GM19328 (cell line): ENCODE results near the gene TRIM36.

Experiments used
- ATAC-seq: cut with Tn5 transposase; IDR thresholded peaks from one replicate; pipeline ENCODE4 v1.9.1; 2021; ENCODE audit warnings: mild to moderate bottlenecking, moderate library complexity; ENCODE audit not compliant: unreplicated experiment

TRIM36 gene

GRCh38 chr5:115169487-115170133 is at the start of gene TRIM36:
Gene TRIM36, minus strand, starts transcription at chr5:115169908. Its CDS starts 274 bp downstream, at chr5:115169634.
- ATAC-seq, result peak; percentile 99

DNA sequence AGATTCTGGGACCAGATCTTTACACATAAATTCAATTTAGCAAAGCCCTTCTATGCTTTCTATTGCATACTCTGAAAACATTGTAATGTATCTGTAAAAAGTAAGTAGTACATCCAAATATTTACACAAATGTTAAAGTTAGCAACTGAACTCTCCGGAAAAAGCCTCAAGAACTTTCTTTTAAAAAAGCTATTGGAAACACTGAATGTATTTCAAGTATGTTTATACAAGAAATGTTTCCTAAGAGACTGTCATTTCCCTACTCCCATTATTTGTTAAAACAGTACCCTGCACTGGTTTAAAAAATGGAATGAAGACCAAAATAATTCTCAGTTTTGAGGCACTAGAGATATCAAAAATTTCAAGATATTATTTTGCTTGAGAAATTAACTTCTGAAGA is 44.8 kb upstream of the TRIM36 start:
- no peak for ATAC-seq

DNA sequence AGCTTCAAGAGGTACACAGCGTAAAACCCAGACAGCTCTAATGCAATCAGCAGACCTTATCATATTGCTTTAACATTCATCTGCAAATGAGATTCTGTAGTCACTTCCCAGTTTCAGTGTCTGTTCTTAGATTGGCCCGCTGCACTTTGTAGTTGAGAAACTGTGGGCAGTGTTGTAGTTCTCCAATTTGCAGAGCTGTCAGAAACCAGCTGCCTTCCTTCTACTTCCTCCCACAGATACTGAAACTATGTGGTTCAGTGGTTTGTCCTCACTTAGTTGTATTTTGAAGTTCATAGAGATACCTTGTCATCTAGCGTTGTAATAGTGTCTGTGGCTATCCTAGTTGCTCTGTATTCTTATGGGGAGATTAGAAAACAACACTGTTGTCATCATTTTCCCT is 39.6 kb upstream of the TRIM36 start:
- peak; percentile 100 for ATAC-seq

DNA sequence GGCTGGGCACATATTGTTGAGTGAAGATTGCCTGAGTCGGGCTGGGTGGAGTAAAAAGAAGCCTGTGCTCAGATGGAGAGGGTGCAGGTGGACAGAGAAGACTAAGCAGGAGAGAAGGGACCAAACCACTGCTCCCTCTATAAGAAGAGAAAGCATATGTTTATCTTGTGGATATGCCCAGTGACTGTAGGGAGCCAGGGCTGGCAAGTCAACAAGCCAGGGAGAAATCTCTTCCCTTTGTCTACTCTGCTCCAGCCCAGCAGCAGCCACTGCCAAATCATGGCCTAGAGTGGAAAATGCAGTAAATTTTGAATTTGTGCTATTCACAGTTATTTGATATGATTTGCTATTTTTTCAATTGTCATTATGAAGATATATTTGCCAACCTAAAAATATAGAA is 33.2 kb upstream of the TRIM36 start:
- ATAC-seq, result no peak

GRCh38 chr5:115196161-115196560 is 26.5 kb upstream of the TRIM36 start:
- ATAC-seq, result no peak

GRCh38 chr5:115194676-115195075 is 25.0 kb upstream of the TRIM36 start:
- ATAC-seq, result no peak

- no peak for ATAC-seq
Measured at GRCh38 chr5:115193295-115193694, 23.6 kb upstream of the TRIM36 start.

DNA sequence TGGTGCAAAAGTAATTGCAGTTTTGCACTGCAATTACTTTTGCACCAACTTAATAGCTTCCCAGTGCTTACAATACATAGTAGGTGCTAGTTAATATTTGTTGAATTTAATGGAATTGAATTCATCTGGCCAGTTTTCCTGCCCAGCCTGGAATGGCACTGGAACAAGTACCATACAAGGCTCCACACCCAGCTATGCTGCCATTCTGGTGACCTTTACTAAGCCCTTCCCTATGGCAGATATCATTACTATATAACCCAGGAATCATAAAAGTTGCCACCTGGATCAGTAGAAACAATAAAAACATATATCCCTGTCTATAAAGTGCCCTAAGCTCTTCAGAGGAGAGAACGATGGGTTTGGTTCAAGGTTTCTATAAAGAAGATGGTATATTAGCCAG is 22.4 kb upstream of the TRIM36 start:
- no peak for ATAC-seq

DNA sequence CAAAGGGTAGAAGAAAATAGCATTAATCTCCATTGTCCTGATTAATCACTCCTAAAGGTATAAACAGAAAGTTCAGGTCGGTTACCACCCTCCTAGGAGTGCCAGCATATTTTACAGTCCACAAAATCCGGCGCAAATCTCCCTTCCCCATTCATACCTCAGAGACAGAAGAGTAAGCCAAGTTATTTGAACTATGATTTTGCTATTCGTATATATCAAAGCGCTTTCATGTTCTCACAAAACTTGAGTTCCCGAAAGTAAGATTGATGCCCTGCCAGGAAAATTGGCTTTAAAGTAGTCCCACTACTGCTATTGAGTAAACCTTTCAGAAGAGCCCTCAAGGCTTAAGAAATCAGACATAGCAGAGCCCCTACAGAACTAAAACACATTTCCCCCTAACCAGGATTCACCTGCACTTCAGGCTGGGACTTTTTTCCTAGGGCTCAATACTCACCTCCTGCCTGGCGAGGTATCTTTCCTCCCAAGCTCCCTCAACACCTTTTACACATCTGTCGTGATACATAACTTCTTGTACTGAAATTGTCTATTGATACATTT is 21.8 kb upstream of the TRIM36 start:
- no peak for ATAC-seq

- no peak for ATAC-seq
Measured at GRCh38 chr5:115190388-115190787, 20.7 kb upstream of the TRIM36 start.

DNA sequence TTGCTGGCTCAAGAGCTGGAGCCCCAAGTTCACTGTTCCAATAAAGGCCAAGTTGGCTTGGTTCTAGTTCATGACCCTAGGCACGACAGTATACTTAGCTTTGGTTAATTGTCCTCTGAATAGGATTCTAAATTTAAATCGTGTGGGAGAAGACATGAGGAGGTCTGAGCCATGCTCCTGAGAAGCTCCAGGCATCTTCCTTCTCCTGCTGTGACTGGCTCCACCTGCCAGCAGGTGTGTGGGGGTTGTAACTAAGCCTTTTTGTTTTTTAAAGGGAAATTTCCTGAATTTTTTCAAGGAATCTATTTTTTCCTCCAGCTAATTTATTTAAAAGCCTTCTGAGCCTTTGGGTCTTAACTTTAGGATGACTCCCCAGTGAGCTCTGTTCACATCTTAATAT is 20.2 kb upstream of the TRIM36 start:
- no peak for ATAC-seq

- ATAC-seq, result no peak
Measured at GRCh38 chr5:115186794-115187193, 17.1 kb upstream of the TRIM36 start.

GRCh38 chr5:115184770-115185169 is 15.1 kb upstream of the TRIM36 start:
- ATAC-seq, result no peak

GRCh38 chr5:115181757-115182156 is 12.0 kb upstream of the TRIM36 start:
- ATAC-seq, result no peak

DNA sequence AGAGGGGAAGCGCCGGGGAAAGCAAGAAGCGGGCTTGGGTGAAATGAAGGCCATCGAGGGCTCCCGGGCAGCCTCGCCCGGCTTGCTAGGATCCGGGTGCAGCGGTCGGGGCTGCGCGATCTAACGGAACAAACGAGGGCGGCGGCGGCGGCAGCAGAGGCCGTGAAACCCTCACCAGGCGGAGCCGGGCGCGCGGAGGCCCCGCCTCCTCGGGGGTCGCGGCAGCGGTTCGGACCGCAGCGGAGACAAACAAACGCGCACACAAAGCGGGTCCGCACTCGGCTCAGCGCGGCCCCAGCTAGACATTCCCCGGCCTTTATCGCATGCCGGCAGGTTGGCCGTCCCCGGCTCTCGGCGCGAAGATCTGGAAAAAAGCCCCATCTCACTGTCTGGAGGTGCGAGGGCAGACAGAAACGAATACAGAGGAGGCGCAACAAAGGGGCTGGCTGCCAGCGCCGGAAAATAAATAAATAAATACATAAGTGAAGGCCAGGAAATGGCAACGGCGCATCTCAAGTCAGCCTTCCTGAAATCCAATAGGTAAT is 10.5 kb upstream of the TRIM36 start:
- ATAC-seq, result no peak

GRCh38 chr5:115179394-115180164 is 9.9 kb upstream of the TRIM36 start:
- no peak for ATAC-seq

- no peak for ATAC-seq
Measured at GRCh38 chr5:115179030-115179393, 9.3 kb upstream of the TRIM36 start.

- ATAC-seq, result no peak
Measured at GRCh38 chr5:115170929-115171510, 1.3 kb upstream of the TRIM36 start.

- peak; percentile 48 for ATAC-seq
Measured at GRCh38 chr5:115170134-115170928, 623 bp upstream of the TRIM36 start.

DNA sequence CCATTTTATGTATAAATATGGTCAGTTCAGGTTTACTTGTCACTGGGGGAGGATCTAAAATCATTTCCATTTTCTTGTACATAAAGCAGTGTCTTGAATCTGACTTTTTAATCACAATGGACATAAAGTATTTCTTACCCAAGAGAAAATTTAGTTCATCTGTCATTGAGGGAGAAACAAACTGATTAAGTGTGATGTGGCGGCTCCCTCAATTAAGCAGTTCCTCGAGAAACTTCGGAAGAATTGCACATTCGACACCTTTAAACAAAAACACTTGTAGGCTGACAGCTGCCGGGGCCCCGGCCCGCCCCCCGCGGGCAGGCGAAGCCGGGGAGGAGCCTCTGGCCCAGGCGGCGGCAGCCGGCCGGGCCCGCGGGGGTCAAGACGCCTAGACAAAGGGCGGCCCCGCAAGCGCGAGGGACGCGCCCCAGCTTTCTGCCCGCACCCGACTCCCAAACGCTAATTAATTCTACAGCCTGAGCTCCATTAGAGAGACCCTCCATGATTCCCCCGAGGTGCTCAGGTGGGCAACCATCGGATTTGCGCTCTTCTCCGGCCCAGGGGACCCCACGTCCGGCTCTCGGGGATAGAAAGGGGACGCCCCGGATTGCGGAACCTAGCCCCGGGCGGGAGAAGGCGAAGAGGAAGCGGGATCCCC is 750 bp downstream of the TRIM36 start:
- ATAC-seq, result no peak
